Body of pancreas (tissue), 4 donors: Measurements from ENCODE around the gene TUBB2B.

Experiments used
- POLR2A ChIP-seq, 3 donors: fragments of 450-650 bp; IDR thresholded peaks; one replicate each; pipeline ENCODE4 v1.6.1; 2016; ENCODE audit warnings: antibody characterized with exemption in 3 of 3, mild to moderate bottlenecking in 2 of 3
- TF ChIP-seq, protein P1 (sequence below), 7 experiments: fragments of 450-650 bp in 4 of 7; fragments of 200-600 bp in 3 of 7; sonication (generic) in 3 of 7; IDR thresholded peaks; one replicate each; pipeline ENCODE4 v1.5.1; 2016 to 2019; ENCODE audit warnings: antibody characterized with exemption in 7 of 7

GRCh38 chr6:3211681-3212080 lies 15.8 kb downstream of the TUBB2B start:
- TF ChIP-seq, protein P1, sequence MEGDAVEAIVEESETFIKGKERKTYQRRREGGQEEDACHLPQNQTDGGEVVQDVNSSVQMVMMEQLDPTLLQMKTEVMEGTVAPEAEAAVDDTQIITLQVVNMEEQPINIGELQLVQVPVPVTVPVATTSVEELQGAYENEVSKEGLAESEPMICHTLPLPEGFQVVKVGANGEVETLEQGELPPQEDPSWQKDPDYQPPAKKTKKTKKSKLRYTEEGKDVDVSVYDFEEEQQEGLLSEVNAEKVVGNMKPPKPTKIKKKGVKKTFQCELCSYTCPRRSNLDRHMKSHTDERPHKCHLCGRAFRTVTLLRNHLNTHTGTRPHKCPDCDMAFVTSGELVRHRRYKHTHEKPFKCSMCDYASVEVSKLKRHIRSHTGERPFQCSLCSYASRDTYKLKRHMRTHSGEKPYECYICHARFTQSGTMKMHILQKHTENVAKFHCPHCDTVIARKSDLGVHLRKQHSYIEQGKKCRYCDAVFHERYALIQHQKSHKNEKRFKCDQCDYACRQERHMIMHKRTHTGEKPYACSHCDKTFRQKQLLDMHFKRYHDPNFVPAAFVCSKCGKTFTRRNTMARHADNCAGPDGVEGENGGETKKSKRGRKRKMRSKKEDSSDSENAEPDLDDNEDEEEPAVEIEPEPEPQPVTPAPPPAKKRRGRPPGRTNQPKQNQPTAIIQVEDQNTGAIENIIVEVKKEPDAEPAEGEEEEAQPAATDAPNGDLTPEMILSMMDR (IDR thresholded peaks at IDR 0.05): no peak
- TF ChIP-seq POLR2A (IDR thresholded peaks at IDR 0.05): no peak
